GM19324 (cell line): Measurements from ENCODE around the gene SF1.

Experiments
- ATAC-seq: cut with Tn5 transposase; IDR thresholded peaks from one replicate; pipeline ENCODE4 v1.9.1; 2021; ENCODE audit warnings: mild to moderate bottlenecking, moderate library complexity; ENCODE audit not compliant: unreplicated experiment, low FRiP score

The SF1 gene

DNA sequence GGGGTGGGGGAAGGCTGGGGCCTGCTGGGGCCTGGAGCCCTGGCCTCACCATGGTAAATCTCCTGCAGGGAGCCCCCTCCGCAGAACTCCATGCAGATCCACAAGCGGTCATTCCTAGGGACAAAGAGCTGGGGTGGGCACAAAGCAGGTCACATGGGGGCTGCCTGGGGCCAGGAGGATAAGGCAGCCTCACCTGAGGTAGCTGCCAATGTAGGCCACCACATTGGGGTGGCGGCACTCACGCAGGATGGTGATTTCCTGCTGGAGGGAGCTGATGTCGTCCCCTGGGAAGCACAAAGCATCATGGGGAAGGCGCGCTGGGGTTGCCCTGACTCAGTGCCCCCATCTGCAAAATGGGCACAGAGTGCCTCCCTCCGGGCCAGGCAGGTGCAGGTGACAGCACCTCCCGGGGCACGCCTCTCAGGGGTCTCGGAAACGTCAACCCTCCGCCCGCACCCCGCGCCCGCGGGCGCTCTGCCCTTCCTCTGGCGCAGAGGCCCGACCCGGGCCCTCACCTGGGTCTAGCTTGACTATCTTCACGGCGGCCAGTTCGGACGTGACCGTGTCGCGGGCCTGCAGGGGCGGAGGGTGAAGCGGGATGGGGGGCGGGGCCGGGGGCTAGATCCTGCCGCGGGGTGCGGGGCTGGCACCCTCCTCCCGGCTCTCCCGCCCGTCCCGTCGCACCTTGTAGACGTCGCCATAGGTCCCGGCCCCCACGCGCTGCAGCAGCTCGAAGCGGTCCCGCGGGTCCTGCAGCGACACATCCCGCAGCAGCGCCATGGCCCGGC lies 24.2 kb upstream of the SF1 start:
- ATAC-seq: peak; percentile 36

DNA sequence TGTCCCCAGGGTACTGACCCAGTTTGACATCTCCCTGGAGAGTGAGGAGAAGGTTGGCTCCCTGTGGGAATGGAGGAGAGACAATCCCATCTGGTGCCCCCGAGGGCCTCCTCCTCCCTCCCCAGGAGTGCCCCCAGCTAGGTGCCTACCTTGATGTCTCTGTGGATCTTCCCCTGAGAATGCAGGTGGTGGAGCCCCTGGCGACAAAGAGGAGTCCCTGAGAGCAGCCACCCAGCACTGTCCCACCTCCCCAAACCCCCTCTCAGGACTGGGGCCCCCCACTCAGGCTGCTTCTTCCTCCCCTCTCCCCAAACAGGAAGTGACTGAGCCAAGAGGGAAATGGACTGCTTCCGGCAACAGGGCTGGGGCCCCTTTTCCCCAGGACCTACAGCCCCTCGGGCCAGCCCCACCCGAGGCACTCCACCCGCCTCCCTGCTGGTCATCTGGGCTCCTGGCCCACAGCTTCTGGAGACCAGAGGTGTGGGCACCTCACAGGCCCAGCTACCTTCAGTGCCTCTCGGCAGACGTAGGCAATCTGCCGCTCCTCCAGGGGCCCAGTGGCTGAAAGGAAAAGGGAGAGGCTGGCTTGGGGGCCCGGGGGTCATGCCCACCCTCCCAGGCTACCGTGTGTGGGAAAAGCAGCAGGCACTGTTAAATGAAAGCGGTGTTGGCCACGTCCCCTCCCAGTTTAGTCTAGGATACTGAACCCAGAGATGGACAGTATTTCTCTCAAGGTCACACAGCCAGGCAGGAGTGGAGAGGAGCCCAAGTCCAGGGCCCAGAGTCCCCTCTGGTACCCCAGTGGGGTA lies 23.4 kb upstream of the SF1 start:
- no peak for ATAC-seq

DNA sequence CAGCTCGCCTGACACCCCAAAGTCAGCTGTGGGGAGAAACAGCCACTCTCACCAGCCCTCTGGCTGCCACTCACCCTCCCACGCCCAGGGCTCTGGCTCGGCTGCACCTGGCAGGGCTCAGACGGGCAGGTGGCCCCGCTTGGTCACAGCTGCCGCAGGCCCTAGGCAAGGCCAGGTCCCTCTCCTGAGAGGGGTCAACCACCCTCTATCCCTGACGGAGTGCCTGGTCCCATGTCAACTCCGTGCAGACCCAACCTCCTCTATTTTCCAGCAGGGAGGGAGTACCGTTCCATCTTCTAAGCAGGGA lies 22.8 kb upstream of the SF1 start:
- no peak for ATAC-seq

DNA sequence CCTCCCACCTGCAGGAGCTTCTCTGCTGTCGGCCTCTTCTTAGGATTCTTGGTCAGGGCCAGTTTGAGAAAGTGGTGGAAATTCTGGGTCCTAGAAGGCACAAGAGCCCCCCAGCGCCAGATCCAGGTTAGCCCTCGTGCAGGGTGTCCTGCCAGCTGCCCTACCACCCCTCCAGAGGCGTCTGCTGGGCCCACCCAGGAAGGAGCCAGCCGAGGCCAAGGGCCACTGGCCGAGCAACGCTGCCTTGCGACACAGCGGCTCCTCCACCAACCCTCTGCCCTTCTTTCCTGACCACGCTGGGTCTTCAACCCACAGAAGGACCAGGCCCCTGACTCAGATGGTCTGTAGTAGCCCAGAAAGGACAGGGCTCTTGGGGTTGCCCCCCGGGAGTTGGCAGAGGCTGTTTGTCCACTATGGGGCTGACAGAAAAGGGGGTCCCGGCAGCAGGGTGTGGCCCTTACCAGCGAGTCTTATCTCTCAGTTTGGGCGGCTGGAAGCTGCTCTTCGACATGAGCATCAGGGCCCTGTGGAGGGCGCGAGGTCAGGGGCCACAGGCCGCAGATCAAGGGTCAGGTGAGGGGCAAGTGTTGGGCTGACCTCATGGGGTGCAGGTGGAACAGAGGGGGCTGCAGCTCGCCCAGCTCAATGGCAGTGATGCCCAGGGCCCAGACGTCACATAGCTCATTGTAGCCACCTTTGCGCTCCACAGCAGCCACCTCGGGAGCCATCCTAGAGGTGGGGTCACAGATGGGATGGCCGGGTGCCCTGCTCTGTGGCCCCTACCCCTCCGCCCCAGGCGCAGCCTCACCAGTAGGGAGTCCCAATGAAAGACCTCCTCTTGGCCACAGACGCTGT lies 22.2 kb upstream of the SF1 start:
- no peak for ATAC-seq

DNA sequence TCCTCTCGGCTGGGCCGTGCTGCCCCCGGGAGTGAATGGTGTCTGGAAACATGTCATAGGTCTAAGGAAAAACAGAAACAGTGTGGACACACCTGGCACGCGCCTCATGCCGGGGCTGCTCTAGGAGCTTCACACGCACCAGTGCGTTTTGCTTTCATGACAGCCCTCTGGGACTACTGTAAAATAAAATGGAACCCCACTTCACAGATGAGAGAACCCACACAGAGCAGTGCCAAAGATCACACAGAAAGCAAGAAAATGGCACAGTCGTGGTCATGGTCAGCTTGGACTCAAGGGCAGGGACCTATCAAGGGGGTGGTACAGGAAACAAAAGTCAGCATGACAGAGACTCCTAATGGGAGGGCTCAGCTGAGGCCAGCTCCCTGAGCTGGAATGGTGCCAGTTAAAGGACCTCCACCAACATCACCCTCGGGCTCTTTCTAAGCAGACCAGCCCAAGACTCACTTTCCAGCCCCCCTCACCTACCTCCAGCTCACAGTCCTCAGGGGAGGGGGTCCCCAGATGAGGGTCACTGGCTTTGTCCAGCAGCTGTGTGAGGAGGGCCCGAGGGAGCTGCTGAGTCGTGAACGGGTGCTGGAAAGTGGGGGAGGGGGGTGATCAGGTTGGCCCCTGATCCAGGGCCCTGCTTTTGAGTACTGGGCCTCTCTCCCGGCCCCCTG lies 21.4 kb upstream of the SF1 start:
- no peak for ATAC-seq

DNA sequence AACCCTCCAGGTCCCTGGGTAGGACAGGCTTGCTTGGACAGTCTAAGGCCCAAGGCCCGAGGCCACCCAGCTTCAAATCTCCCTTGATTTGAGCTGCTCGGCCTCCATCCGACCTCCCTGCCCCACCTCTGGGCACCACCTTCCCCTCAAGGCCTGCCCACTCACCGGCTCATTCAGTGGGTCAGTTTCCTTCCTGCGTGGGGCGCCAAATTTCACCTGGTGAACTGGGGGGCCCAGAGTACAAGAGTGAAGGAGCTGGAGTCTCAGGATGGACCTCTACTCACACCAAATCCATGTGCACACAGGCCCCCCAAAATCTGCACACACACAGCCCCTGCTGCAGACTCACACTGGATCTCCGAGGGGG lies 20.9 kb upstream of the SF1 start:
- no peak for ATAC-seq

DNA sequence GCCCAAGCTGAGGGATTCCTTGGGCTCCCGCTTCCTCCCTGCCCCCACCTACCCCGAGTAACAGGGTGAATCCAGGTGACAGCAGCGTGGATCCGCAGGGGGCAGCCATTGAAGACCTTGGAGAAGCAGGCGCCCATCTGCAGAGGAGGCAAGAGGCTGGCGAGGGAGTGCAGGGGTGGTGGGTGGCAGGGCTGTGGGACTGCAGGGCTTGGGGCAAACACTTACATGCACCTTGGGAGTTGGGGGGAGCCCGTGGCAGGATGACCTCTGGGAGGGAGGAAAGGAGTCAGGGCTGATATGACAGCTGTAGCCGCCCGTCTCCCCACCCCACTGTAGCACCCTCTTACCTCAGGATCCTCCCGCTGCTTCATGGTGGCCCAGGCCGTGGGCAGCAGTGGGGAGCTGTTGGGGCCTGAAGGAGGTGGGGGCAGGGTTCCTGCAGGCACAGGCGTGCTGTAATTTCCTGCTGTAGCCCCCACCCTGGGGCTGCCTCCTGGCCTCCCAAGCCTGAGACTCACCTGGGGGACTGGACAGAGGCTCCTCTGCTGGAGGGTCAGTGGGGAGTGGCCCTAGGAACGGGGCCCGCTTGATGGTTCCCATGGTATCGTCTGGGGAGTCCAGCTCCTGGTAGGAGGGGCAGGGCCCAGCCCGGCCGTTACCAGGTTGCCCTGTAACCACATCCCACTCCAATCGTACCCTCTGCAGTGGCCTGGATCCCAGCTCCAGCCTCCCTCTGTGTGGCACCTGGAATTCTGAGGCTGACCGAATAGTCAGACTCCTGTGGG lies 18.6 kb upstream of the SF1 start:
- no peak for ATAC-seq

DNA sequence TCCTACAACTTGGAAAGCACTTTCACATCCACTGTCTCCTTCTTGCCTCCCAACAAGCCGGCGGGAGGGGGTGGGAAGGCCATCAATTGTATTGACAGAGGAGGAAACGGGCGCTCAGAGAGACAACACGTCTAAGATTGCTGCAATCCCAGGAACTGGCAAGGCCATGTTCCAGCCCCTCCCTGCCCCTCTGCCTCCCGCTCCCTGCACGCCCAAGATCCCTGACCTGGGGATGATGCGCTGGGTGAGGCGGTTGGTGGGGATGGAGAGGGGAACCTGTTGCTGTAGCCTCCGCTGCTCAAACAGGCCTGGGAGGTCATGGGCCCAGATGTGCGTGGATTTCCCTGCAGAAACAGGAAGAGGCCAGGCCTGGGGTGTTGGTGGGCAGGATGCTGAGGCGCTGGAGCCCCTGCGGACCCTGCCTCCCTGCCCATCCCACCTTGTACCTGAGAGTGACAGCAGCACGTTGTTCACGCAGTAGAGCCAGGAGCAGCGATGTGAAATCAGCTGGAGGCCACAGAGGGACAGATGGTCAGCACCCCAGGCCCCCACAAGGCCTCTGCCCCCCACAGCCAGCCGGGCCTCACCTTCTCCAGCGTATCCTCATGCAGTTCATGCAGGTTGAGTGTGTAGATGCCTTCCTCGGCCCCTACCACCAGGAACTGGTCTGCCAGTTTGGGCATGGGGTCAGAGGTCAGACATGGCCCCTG lies 17.9 kb upstream of the SF1 start:
- ATAC-seq: no peak

DNA sequence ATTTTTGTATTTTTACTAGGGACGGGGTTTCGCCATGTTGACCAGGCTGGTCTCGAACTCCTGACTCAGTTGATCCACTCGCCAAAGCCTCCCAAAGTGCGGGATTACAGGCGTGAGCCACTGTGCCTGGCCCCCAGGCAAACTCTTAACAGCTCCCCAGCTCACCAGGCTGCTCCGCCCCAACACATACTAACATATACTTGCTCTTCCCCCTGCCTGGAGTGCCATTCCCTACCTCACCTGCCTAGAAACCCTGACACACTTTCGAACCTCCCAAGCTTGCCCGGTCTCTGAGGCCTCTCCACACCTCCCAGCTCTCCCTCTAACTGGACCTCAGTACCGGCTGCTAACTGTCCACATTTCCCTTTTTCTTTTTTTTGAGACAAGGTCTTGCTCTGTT lies 16.2 kb upstream of the SF1 start:
- no peak for ATAC-seq

DNA sequence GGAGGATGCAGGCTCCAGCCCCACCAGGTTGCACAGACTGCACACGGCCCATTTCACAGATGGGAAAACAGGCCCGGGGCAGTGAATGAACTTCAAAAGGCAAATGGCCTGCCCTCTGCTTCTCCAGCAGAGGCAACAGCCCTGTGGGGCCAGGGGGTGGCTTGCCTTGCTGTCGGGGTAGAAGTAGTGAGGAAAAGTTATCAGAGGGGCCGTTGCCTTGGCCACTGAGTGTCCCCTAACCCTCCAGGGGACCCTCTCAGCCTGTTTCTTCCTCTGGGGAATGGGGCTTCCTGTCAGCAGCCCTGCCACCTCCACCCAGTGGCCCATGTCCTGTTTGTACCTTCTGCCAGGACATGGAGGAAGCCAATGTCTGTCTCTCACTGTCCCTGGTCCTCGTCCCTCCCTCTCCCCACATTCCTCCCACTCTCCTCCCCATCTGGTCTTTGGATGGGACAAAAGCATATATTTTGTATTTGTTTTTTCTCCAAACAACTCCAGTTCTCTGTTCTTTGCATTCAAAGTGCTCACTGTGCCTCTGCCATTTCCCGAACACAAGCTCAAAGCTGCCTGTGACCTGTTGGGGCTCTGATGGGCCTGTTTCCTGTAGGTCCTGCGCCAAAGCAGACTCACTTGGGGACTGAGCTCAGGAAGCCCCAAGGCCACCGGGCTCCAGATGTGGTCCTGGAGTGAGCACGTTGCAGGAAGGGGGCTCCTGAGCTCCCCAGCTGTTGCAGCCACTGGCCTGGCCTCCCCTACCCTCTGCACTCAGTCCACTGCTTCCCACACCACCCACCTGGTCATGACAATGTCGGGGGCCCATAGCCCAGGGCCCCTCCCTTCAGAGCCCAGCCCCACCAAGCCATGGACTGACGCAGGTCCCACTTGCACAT lies 15.2 kb upstream of the SF1 start:
- ATAC-seq: no peak

DNA sequence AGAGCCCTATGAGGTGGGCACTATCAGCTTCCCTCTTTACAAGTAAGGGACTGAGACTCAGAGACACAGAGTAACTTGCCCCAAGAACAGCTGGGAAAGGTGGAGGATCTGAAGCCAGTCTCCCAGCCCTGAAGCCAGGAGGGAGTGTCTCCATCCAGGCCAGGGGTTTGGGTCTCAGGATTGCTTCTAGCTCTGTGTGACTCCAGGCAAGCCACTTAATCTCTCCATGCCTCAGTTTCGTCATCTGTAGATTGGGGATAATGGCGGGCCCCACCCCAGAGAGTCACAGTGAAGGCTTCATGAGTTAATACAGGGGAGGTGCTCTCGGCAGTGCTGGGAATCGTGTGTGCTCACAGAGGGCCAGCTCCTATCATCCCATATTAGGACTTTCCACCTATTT lies 14.1 kb upstream of the SF1 start:
- ATAC-seq: no peak

DNA sequence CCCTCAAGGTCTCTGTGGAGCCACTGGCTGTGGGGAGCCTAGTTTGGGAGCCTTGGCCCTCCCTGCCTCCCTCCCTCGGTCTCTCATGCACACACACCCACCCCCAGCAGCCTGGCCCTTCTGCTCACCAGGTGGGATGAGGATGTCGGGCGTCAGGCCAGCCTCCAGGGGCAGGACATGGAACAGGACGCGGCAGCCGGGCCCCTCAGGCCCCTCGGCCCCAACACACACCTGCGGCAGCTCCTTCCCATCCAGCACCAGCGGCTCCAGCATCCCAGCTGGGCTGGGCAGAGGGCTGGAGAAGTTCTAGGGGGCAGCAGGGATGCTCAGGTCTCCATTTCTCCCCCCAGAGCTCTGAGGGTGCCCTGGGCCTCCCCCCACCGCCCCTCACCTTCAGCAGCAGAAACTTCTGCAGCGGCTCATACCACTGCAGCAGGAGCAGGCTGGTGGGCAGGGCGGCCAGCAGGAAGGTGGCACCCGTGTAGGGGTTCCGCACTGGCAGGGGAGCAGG lies 13.5 kb upstream of the SF1 start:
- no peak for ATAC-seq

DNA sequence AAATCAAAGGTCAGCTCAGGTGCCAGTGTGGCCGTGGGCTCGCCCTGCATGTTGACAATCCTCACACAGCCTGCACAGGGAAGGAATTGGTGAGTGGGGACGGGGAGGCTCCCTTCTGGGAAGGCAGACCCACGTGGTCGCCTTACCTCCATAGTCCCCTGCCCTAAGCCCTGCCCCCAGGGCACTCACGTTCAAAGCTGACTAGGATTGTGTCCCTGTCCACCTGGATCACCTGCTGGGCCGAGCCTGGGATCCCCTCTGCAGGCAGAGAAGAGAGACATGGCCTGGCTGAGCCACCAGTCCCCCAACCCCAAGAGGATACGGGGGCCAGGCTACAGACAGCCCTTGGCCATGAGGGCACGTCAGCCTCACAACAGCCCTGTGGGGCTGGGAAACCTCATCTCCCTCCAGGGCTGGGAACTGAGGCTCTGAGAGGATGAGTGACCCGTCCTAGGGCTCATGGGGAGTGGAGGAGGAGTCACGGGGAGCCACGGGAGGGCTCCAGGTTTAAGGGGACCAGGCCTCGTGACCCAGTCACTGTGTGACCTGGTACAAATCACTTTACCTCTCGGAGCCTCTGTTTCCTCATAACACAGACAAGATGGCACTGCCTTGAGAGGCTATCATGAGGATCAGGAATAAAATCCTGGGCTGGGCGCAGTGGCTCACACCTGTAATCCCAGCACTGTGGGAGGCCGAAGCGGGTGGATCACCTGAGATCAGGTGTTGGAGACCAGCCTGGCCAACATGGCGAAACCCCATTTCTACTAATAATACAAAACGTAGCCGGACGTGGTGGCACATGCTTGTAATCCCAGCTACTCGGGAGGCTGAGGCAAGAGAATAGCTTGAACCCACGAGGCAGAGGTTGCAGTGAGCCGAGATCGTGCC lies 12.1 kb upstream of the SF1 start:
- no peak for ATAC-seq

DNA sequence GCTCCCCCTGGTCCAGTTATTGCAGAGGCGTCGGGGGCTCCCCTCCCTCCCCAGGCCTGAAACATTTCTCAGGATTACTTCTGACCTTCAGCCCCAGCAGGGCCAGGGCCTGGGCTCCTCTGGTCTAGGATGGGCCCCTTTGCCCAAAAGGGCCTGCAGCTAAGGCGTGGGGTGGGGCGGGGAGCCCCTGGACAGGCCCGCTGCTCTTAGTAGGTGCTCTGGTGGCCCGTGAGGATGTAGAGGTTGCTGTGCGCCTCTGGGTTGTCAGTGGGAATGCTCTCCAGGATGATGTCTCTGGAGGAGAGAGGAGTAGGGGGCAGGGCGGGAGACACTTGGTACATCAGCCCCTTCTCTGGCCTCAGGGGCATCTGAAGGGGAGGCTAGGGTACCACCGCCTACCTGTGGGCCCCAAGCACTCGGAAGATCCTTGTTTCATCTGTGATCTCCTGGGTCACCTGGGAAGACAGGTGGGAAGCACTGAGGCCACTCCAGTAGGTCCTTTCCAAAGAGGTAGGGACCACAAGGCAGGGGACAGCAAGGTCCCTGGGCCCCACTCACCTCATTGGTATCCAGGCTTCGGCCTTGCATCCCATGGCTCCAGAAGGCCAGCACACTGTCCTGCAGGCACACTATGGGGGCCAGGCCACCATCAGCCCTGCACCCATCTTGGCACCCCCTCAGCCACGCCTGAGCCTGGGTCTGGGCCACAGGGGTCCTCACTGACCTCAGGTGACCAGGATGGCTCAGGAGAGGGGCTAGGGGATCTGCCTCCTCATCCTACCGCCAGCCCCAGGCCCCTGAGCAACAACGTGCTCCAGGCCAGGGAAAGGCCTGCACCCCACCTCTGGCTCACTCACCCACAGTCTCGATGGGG lies 11.2 kb upstream of the SF1 start:
- no peak for ATAC-seq

DNA sequence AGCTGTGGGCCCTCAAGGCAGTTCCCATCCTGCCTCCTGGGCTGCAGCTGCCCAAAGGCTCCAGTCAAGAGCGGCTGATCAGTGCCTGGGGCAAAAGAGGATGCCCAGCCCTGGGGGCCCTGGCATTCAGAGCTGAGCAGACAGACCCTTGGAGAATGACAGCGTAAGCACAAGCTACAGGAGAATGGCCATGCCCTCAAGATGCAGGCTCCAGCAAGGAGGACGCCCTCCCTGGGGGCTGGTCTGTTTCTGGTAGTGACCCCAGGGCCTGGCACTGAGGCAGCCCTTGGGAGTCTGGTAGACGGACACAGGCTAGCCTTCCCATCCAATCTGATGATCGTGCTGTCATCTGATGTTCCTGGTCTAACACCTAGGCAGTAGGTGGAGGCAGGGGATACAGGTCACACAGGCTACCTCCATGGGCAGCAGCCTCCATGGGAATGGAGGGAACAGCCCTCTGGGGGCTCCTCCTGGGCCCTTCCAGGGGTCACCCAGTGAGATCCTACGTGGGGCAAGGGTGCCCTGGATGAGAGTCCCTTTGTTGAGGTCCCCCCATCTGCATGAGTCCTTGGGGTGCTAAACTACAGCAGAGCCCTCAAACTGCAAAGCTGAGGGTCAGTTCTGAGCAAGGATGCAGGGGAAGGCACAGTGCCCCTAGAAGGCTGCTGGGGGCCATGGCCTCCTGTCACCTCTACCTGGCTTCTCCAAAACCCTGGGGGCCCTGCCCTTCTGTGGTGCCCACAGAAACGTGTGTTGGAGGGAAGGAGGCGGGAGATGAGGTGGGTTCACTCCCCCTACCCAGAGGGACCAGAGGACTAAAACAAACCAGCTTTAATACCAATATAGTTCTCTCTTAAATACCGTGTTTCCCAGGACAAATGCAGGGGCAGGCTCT lies 10.2 kb upstream of the SF1 start:
- no peak for ATAC-seq
